GM18951 (cell line): ENCODE measurements around the gene FRMD4B.

Experiments used
- POLR2A ChIP-seq: IDR thresholded peaks from 4 replicates; pipeline ENCODE4 v1.6.1; 2011; ENCODE audit warnings: mild to moderate bottlenecking; ENCODE audit not compliant: insufficient read length, insufficient read depth; ENCODE audit errors: extremely low read depth
- in situ Hi-C: fragments of 300-500 bp; cut with MboI; formaldehyde crosslinking; loops from one replicate; pipeline ENCODE4 v1.12.0; 2022; ENCODE audit warnings: low sequenced_read_pairs, mixed read lengths, inconsistent platforms; ENCODE audit not compliant: unreplicated experiment

Gene FRMD4B

GRCh38 chr3:69121950-69122349 lies 263.9 kb downstream of the FRMD4B start:
- TF ChIP-seq POLR2A = no peak
- in situ Hi-C loops = no loop called here

- in situ Hi-C loops = no loop called here
Measured at GRCh38 chr3:69121513-69121912, 264.4 kb downstream of the FRMD4B start.

GRCh38 chr3:69120879-69121464 lies 264.9 kb downstream of the FRMD4B start:
- no peak for TF ChIP-seq POLR2A
- in situ Hi-C loops = no loop called here

More at GRCh38 chr3:69121513-69121912, 264.4 kb downstream of the FRMD4B start:
- no peak for TF ChIP-seq POLR2A
